Measurements from ENCODE around the gene ECSIT. TPM values are rescaled to one million over a fixed set of nuclear protein-coding genes. Genes with fewer than 3 reads are reported as not detected.

Gene ECSIT
- total RNA-seq, 3 donors from 2014 or later (not counting 1 experiment from before 2014, with no cell fraction given), result 23.6 to 24.5 (median 24.1) TPM

GRCh38 chr19:11505032-11505503 is 23.9 kb downstream of the ECSIT start:
- WGBS (ENCODE audit: insufficient coverage), result under 1% methylated on average over 33 of the region's 33 CpGs
- Histone ChIP-seq H3K27ac (ENCODE audit: low read length) (peak overlapping the region; percentile 78), H3K4me3 (ENCODE audit: low read length) (peak overlapping the region; percentile 40), H3K36me3 (ENCODE audit: control insufficient read depth, insufficient read depth, low read length) (no peaks in the 10 kb centered on the region), H3K27me3 (ENCODE audit: control insufficient read depth, insufficient read depth, low read length) (no peaks in the 10 kb centered on the region), H3K9me3 (ENCODE audit: control insufficient read depth, insufficient read depth, low read length) (no peaks in the 10 kb centered on the region), H3K4me1 (ENCODE audit: control insufficient read depth, insufficient read depth, low read length) (peaks cover 16% of the 10 kb centered on the region)
- peak; percentile 94 to 97 for DNase-seq
- Mint-ChIP-seq H3K36me3 (no peaks in the 10 kb centered on the region), H3K4me1 (peaks cover 15 to 16% of the 10 kb centered on the region in 2 donors), H3K9me3 (no peaks in the 10 kb centered on the region), H3K27me3 (ENCODE audit: low read depth in 2 of 2) (no peaks in the 10 kb centered on the region), H3K4me3 (peak overlapping the region; percentile 89), H3K27ac (peak overlapping the region; percentile 88 to 92)
- TF ChIP-seq CTCF (IDR thresholded peaks at IDR 0.05), result no peak
- intact Hi-C loops (cut with micrococcal nuclease), result loop anchor here (1.0 to 10.0 kb wide), 3 partner anchors 24 to 159 kb away; partner anchors contain the start of genes CCDC159, ECSIT, SWSAP1 and TMEM205
- ATAC-seq, result peak; percentile 92 to 97 (median 92)

- no peaks in the 10 kb centered on the region for H3K36me3 ChIP-seq (ENCODE audit: control insufficient read depth, insufficient read depth, low read length)
- WGBS (ENCODE audit: insufficient coverage), result 64% methylated on average over 7 of the region's 7 CpGs
- H3K27ac ChIP-seq (ENCODE audit: low read length), result peak overlapping the region; percentile 78
- no peaks in the 10 kb centered on the region for H3K27me3 ChIP-seq (ENCODE audit: control insufficient read depth, insufficient read depth, low read length)
- DNase-seq (no peak), ATAC-seq (no peak)
- H3K4me1 Mint-ChIP-seq, result peaks cover 15 to 16% of the 10 kb centered on the region in 2 donors
- no peaks in the 10 kb centered on the region for H3K9me3 Mint-ChIP-seq
- peak overlapping the region; percentile 89 for H3K4me3 Mint-ChIP-seq
- TF ChIP-seq CTCF (IDR thresholded peaks at IDR 0.05), result no peak
- H3K4me1 ChIP-seq (ENCODE audit: control insufficient read depth, insufficient read depth, low read length), result peaks cover 16% of the 10 kb centered on the region
- no peaks in the 10 kb centered on the region for H3K9me3 ChIP-seq (ENCODE audit: control insufficient read depth, insufficient read depth, low read length)
- H3K27me3 Mint-ChIP-seq (ENCODE audit: low read depth in 2 of 2), result no peaks in the 10 kb centered on the region
- H3K4me3 ChIP-seq (ENCODE audit: low read length), result peak overlapping the region; percentile 40
- H3K36me3 Mint-ChIP-seq, result no peaks in the 10 kb centered on the region
- intact Hi-C loops (cut with micrococcal nuclease), result loop anchor here (1.0 to 10.0 kb wide), 3 partner anchors 25 to 158 kb away; partner anchors contain the start of genes CCDC159, ECSIT, SWSAP1 and TMEM205
- peak overlapping the region; percentile 88 to 92 for H3K27ac Mint-ChIP-seq
Observed at GRCh38 chr19:11504502-11505031, 24.4 kb downstream of the ECSIT start.

GRCh38 chr19:11499890-11500420 is 29.0 kb downstream of the ECSIT start:
- no peak overlapping the region for H3K27ac Mint-ChIP-seq

More at GRCh38 chr19:11499890-11500420, 29.0 kb downstream of the ECSIT start:
- Histone ChIP-seq H3K9me3 (ENCODE audit: control insufficient read depth, insufficient read depth, low read length) (no peaks in the 10 kb centered on the region), H3K4me3 (ENCODE audit: low read length) (no peak overlapping the region), H3K27ac (ENCODE audit: low read length) (no peak overlapping the region), H3K36me3 (ENCODE audit: control insufficient read depth, insufficient read depth, low read length) (peaks cover 5% of the 10 kb centered on the region), H3K27me3 (ENCODE audit: control insufficient read depth, insufficient read depth, low read length) (no peaks in the 10 kb centered on the region), H3K4me1 (ENCODE audit: control insufficient read depth, insufficient read depth, low read length) (peaks cover 6% of the 10 kb centered on the region)
- no peak for ATAC-seq
- Mint-ChIP-seq H3K36me3 (no peaks in the 10 kb centered on the region), H3K4me3 (no peak overlapping the region), H3K27me3 (ENCODE audit: low read depth in 2 of 2) (no peaks in the 10 kb centered on the region), H3K9me3 (no peaks in the 10 kb centered on the region), H3K4me1 (peaks cover 6 to 7% of the 10 kb centered on the region in 2 donors)
- no peak for TF ChIP-seq CTCF (IDR thresholded peaks at IDR 0.05)
- 91% methylated on average over 7 of the region's 7 CpGs for WGBS (ENCODE audit: insufficient coverage)
- intact Hi-C loops (cut with micrococcal nuclease), result loop anchor here (10.0 kb wide), 1 partner anchor 125 kb away; the partner anchor contains the start of gene SWSAP1
- no peak for DNase-seq
